Measurements from ENCODE around the gene MYT1.

GRCh38 chr20:64145458-64146300 is 18.6 kb upstream of the MYT1 start:
- TF ChIP-seq POLR2A (IDR thresholded peaks at IDR 0.05): no peak
- TF ChIP-seq, protein P1, sequence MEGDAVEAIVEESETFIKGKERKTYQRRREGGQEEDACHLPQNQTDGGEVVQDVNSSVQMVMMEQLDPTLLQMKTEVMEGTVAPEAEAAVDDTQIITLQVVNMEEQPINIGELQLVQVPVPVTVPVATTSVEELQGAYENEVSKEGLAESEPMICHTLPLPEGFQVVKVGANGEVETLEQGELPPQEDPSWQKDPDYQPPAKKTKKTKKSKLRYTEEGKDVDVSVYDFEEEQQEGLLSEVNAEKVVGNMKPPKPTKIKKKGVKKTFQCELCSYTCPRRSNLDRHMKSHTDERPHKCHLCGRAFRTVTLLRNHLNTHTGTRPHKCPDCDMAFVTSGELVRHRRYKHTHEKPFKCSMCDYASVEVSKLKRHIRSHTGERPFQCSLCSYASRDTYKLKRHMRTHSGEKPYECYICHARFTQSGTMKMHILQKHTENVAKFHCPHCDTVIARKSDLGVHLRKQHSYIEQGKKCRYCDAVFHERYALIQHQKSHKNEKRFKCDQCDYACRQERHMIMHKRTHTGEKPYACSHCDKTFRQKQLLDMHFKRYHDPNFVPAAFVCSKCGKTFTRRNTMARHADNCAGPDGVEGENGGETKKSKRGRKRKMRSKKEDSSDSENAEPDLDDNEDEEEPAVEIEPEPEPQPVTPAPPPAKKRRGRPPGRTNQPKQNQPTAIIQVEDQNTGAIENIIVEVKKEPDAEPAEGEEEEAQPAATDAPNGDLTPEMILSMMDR (IDR thresholded peaks at IDR 0.05): no peak
- no peak for TF ChIP-seq POLR2AphosphoS5 (IDR thresholded peaks at IDR 0.05)
- TF ChIP-seq EP300 (IDR thresholded peaks at IDR 0.05): no peak
